HG03469 (cell line): ENCODE results near the gene CACUL1.
"Not testable (repeated sequence)": the region's sequence is repeated elsewhere in the genome, so short reads cannot be mapped to it uniquely, and the experiment has no call there.

ENCODE experiments used
- ATAC-seq: cut with Tn5 transposase; IDR thresholded peaks from one replicate; pipeline ENCODE4 v1.9.1; 2021; ENCODE audit warnings: mild to moderate bottlenecking, moderate library complexity, moderate number of reproducible peaks; ENCODE audit not compliant: unreplicated experiment

The CACUL1 gene

GRCh38 chr10:118769898-118770600, 15.3 kb upstream of the CACUL1 start:
- ATAC-seq = no peak

- no peak for ATAC-seq
Observed at GRCh38 chr10:118768041-118768919, 13.5 kb upstream of the CACUL1 start.

- no peak for ATAC-seq
Observed at GRCh38 chr10:118767297-118768040, 12.7 kb upstream of the CACUL1 start.

- ATAC-seq = no peak
Observed at GRCh38 chr10:118764195-118764594, 9.4 kb upstream of the CACUL1 start.

- no peak for ATAC-seq
Observed at GRCh38 chr10:118763202-118763988, 8.6 kb upstream of the CACUL1 start.

GRCh38 chr10:118760265-118760664, 5.5 kb upstream of the CACUL1 start:
- no peak for ATAC-seq

- no peak for ATAC-seq
Observed at GRCh38 chr10:118758449-118758848, 3.7 kb upstream of the CACUL1 start.

- no peak for ATAC-seq
Observed at GRCh38 chr10:118754229-118754555, 578 bp downstream of the CACUL1 start.

- no peak for ATAC-seq
Observed at GRCh38 chr10:118753331-118754228, 1.2 kb downstream of the CACUL1 start.

GRCh38 chr10:118752409-118752808, 2.4 kb downstream of the CACUL1 start:
- ATAC-seq = no peak

- no peak for ATAC-seq
Observed at GRCh38 chr10:118751265-118751664, 3.5 kb downstream of the CACUL1 start.

- ATAC-seq = no peak
Observed at GRCh38 chr10:118748041-118748440, 6.7 kb downstream of the CACUL1 start.

- no peak for ATAC-seq
Observed at GRCh38 chr10:118746246-118746645, 8.5 kb downstream of the CACUL1 start.

- ATAC-seq = no peak
Observed at GRCh38 chr10:118745056-118745455, 9.7 kb downstream of the CACUL1 start.

GRCh38 chr10:118744346-118744918, 10.3 kb downstream of the CACUL1 start:
- ATAC-seq = not testable (repeated sequence)

- ATAC-seq = no peak
Observed at GRCh38 chr10:118742782-118743181, 12.0 kb downstream of the CACUL1 start.

- no peak for ATAC-seq
Observed at GRCh38 chr10:118742032-118742431, 12.7 kb downstream of the CACUL1 start.

- no peak for ATAC-seq
Observed at GRCh38 chr10:118738406-118738805, 16.4 kb downstream of the CACUL1 start.

- ATAC-seq = no peak
Observed at GRCh38 chr10:118737603-118738302, 17.0 kb downstream of the CACUL1 start.
